HG03135 (cell line): ENCODE measurements around the gene COX6B2.

Experiments
- ATAC-seq: cut with Tn5 transposase; IDR thresholded peaks from one replicate; pipeline ENCODE4 v1.9.1; 2021; ENCODE audit warnings: mild to moderate bottlenecking, moderate library complexity; ENCODE audit not compliant: unreplicated experiment

Gene COX6B2

DNA sequence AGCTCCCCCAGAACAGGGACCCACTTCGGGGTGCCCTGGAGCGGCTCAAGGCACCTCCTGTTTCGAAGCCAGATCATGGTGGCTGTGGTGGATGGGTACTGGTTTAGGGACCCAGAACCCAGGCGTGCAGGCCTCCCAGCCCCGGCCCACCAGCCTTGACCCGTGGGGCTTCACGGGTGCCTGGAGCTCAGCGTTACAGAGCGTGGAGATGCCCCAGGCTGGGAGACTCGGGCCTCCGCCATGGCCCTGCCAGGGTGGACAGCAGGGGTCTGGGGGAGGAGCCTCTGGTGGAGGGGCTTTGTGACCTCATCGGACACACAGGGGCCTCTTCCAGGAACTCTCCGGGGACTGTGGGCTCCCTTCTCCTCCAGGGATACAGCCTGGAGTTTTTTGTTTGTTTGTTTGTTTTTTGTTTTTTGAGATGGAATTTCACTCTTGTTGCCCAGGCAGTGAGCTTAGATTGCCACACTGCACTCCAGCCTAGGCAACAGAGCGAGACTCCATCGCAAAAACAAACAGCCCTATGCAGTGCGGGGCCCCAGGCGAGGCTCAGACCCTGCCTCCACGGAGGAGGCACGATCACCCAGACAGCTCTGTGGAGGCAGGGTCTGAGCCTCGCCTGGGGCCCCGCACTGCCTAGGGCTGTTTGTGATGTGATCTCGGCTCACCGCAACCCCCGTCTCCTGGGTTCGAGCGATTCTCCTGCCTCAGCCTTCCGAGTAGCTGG, 8.6 kb upstream of the COX6B2 start, which contains the start of gene GARIN5B:
Gene GARIN5B (minus strand): TSS at position 271 of the 727 bp plus-strand sequence. CDS start 194 bp downstream, at position 77.
- no peak for ATAC-seq

DNA sequence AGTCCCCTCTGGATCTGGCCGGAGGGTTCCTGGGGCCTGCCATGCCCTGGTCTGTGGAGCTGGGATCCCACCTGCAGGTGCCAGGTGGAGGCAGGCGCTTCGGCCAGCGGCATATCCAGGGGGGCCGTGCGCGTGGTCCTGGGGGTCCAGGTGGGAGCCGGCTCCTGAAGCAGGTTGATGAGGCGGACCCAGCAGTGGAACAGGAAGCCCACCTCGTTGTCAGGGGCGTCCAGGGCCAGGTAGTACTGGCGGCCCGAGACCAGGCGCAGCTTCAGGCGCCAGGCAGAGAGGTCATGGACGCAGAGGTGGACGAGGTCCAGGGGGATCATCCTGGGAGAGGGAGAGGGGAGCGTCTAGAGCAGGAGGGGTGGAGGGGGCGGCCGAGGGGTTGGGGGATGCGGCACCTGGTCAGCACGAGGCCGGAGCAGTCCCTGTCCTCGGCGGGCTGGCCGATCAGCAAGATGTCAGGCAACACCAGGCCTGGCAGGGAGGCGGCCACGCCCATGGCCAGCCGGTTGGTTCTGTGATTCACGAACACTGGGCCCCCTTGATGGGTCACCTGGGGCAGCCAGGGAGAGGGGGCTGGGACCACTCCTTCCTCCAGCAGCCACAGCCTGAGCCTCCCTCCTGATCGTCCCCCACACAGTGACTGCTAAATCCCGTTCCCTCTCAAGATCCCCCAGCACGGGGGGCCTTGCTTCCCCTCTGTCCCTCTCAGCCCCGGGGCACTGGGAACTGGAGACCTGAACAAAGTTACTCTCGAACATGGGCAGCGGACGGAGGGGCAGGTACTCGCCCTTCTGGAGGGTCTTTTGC, 7.9 kb upstream of the COX6B2 start:
- ATAC-seq, result no peak

DNA sequence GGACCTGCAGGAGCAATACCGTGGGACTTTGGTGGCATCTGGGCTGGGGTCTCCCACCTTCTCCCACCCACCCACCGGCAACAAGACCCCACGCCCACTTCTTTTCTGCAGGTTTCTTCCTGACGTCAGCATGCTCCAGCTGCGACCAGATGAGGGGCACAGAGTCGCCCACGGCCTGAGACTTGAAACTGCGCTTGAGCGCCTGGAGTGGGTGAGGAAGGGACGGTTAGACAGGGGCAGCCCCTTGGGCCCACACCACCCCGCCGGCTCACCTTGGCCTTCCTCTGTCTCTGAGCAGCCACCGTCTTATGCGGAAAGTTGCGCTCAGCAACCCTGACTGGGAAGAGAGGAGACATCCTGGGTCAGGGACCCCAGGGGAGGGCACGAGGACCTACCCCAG, 6.4 kb upstream of the COX6B2 start:
- ATAC-seq, result no peak

DNA sequence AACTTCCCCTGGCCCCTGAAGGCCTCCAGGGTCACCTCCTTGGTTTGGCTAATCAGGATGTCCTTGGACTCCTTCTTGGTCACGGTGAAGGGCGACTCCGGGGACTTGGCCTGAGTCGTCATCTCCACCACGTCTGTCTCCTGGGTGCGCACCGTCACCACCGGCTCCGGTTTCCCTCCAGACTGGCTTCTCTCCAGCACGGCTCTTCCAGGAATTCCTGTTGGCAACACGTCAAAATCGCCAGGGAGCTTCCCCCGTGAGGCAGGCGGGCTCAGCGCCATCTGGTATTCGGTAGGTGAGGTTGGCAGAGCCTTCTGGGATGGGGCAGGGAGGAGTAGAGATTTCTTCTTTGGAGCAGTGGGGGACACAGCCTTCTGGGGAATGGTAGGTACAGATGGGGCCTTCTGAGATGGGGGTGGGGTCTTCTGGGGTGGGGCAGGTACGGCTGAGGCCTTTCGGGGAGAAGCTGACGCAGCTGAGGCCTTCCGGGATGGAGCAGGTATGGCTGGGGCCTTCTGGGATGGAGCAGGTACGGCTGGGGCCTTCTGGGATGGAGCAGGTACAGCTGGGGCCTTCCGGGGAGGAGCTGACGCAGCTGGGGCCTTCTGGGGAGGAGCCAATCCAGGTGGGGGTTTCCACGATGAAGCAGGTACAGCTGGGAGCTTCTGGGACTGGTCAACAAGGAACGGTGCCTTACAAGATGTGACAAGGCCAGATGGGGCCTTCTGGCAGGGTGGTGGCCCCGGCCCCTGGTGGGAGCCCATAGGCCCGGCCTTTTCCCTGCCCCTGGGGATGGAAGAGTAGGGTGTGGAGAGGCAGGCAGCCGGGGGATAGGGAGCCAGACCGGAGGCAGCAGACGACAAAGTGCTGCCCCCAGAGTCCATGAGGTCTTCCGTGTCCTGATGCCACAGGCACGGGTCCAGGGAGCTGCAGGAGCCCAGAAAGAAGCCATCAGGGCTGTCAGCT, 4.7 kb upstream of the COX6B2 start:
- no peak for ATAC-seq

DNA sequence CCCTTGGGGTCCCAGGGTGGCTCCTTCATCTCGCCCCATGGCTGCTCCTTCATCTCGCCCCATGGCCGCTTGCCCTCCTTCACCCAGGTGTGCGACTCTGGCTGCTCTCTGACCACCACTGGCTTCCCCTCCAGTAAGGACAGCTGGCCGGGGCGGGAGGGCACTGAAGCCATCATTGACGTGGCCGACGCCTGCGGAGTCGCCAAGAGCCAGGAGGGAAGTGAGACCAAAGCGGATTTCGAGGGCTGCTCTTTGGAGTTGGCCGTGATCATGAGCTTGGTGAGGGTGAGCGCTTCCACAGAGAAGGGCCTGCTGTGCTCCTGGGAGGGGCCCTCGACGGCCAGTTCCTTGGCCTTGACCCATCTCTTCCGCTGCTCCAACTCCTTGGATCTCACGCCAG, 4.0 kb upstream of the COX6B2 start:
- ATAC-seq, result no peak

GRCh38 chr19:55355213-55355821, 798 bp upstream of the COX6B2 start:
- no peak for ATAC-seq

GRCh38 chr19:55353803-55354697, 469 bp downstream of the COX6B2 start:
- no peak for ATAC-seq

DNA sequence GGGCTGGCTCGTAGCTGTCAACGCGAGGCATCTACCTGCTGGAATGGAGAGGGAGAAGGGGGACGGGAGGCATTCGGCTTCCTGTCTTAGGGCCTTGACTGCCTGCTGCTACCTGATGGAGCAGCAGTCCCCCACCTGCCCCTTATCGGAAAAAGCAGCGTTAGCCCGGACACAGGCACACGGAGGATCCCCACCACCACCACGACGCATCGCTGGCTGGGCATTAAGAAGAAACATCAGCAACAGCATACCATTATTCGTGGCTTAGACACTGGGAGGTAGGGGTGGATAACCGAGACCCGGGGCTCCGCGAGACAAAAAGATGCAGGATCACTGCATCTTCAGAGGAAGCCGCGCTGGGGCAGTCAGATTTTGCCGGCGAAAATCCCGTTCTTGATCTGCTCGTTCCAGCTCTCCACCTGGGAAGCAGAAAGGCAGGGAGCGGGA, 1.1 kb downstream of the COX6B2 start:
- no peak for ATAC-seq

DNA sequence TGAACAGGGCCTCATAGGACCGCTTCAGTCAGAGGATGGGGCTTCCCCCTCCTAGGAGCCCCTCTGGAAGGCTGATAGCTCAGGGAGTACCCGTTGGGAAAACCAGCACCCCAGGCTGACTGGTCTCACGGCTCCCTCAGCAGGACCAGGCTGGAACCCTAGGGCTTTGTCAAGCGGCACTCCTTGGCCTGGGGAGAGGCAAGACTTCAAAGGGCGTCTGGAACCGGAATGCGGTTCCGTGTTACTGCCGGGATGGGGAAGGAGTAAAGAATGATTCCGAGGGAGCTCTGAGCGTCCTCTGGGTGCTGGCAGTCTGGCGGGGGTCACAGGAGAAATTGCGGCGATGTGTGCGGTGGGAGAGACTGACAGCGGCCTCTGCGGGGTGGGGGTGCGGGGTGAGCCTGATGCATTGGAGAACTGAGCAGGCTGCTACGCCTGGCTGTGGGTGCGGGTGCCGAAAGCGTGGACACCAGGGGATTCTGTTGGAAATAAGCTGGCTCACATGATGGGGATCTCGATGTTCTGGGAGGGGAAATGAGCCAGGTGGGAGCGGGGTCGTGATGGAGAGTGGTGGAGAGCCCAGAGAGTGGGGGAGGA, 1.9 kb downstream of the COX6B2 start:
- ATAC-seq, result no peak

DNA sequence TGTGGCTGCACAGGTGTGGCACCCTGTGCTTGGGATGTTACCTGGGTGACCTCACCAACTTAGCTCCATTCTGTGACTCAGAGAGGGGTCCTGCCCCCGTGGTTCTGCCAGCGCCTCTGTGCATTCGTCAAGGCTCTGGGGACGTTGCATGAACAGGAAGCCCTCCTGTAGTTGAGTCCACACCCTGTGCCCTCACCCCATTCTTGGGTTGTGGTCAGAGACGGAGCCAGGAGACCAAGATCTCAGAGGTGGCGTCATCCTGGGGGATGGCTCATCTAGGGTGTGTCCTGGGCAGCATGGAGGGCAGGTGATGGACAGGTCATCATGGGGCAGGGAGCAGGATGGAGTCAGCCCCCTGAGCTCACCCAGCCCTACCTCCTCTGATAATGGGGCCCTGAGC, 2.5 kb downstream of the COX6B2 start:
- no peak for ATAC-seq

DNA sequence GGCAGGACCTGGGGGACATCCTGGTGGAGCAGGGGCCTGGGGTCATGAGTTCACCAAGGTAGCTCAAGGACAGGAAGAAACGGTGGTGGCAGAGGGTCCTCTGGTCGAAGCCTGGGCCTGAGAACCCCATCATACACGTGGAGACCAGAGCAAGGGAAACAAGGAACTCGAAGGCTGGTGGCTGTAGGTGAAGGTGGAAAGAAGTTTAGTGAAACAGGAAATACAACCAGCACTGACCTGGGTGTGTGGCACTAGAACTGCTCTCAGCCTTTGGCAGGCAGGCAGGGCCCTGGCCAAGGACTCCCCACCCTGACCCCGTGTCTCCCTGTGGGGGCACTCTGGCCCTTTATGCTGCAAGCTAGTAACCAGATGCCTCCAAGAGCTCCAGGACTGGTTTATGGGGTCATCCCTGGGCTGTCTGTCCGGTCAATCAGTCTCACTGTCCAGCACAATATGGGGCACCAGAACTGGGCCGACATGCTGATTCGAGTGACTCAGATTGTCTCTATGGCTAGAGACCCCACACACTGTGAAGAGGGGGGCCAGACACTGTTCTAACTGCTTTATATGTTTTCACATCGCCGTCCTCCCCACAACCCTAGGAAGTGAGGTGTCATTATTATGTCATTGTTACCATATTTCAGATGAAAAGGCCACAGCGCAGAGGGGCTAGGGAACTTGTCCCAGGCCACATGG, 3.8 kb downstream of the COX6B2 start:
- ATAC-seq, result no peak

GRCh38 chr19:55348317-55349034, 6.0 kb downstream of the COX6B2 start:
- ATAC-seq, result no peak

- ATAC-seq, result no peak
These were observed 7.0 kb downstream of the COX6B2 start for GRCh38 chr19:55347442-55348009.

DNA sequence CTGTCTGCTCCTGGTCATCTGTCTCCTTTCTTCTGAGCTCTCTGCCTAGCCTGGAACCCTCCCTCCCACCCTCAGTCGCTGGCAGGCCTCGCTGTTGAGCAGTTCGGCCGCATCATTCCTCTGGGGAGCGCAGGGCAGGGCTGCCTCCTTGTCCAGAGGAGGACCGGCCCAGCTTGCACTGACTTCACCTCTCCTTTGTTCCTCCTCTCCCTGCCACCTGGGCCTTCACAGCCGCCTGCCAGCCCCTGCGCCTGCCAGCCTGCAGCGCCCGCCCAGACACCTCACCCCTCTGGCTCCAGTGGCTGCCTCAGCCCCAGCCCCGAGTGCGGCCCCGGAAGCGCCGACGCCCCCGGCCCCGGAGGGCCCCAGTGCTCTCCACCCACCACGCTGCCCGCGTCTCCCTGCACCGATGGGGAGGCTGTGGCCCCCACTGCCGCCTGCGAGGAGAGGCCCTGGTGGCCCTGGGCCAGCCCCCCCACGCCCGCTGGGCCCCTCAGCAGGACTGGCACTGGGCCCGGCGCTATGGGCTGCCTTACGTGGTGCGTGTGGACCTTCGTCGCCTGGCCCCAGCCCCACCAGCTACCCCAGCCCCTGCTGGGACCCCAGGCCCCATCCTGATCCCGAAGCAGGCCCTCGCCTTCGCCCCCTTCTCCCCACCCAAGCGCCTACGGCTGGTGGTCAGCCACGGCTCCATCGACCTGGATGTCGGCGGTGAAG, 7.6 kb downstream of the COX6B2 start:
- ATAC-seq, result no peak

- ATAC-seq, result no peak
These were observed 8.4 kb downstream of the COX6B2 start for GRCh38 chr19:55345818-55346724.
